NCI-H69 (cell line): ENCODE data around the gene ATP1B3.
A peak's percentile ranks its signal among the peaks of the same experiment; 100 is the strongest.
"Not testable (repeated sequence)": the region's sequence is repeated elsewhere in the genome, so short reads cannot be mapped to it uniquely, and the experiment has no call there.

Experiments
- DNase-seq: peaks from one replicate; lab custom pipeline; 2025; lab: John Stamatoyannopoulos, UW

ATP1B3 gene

DNA sequence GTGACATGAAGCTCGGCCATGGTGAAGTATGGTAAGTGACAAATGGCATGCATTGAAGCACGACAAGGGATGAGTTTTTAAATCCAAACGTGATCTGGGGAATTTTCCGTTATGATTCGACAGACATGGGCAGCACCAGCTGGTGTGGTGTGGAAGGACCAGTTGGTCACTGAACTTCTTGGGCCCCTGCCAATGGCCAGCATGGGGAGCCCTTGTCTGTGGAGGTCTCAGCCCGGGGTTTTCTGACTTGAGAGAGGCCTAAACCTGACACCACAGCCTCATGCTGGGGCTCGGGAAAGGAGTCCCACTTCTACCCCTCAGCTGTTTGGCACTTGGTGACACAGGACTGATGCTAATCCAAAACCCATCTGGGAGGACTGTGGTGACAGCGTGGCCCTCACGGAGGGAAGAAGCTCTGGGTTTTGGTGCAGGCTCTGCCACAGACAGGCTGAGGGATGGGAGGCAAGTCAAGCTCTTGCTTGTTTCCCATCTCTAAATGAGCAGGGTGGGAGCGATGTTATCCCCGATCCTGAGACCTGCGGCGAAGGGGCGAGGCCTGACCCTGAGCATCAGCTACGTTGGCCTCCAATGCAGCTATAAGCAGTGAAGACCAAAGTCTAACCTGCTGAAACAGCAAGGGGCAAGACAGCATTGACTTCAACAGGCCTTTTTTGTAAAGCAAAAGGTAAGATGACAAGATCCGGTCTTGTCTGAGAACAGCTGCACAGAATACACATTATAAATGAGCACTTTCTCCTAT, 69.5 kb downstream of the ATP1B3 start:
- no peak for DNase-seq

DNA sequence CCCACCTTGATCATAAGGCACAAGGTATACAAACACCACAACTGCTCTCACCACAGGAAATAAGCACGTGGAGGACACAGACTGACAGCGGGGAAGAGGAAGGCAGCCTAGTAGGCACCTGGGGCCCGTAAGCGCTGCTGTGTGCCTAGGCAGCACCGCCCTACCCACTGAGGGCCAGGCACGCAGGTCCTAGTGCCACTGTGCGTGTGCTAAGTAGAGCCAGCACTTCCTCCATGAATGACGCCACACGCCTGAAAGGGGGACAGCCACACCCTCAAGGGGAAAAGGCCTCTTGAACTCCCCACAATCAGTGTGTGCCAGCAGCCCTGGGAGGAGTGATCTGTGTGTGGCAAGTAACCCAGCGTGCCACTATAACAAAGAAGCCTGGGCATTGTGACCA, 73.0 kb downstream of the ATP1B3 start:
- no peak for DNase-seq

DNA sequence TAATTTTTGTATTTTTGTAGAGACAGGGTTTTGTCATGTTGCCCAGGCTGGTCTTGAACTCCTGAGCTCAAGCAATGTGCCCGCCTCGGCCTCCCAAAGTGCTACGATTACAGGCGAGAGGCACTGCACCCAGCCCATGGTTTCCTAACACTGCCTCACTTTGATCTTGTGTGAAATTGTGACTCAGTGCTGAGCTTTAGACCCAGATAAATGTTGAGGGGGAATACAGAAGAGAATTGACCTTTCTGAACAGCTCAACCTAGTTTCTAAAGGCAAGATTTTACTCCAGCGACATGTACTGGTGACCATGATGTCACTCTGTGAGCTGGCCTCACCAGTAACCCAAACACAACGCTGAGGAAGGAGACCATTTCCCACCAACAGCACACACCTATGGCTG, 73.5 kb downstream of the ATP1B3 start:
- no peak for DNase-seq

DNA sequence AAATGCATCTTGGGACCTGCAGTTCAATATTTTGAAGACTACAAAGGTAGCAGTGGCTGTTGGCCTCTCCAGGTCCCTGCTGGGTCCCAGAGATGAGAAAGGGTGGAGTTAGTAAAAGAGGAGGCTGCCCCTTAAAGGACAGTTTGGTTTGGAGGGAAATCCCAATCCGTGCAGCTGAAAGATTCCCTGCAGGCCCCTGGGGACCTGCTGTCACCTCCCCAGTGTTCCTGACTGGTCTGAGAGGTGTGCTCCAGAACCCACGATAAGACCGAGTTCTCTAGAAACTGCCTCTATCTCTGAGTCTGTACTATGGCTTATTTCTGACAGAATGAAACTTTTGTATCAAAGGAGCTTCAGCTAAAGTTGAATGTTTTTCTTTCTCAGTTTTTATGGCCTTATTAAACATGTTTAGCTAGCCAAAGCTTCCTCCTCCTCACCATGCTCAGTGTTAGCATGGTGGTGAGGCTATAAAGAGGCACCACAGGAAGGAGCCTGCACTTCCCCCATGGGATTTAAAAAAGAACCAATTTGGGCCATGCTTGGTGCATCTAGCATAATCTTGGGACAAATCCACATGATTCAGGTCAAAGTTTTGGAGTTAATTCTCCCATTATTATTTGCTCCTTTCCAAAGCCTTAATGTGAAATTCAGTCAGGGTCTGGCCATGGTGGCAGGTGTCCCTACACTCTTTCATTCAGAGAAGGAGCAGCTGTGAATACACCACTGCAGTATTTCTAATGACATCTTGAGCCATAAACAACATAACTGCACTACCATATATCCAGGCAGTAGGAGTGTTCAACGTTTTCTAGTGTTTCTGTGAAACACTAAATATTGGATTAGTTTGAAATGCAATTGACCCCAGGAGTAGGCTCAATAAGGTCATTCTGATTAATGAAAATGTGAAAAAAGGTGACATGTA, 74.4 kb downstream of the ATP1B3 start:
- no peak for DNase-seq

DNA sequence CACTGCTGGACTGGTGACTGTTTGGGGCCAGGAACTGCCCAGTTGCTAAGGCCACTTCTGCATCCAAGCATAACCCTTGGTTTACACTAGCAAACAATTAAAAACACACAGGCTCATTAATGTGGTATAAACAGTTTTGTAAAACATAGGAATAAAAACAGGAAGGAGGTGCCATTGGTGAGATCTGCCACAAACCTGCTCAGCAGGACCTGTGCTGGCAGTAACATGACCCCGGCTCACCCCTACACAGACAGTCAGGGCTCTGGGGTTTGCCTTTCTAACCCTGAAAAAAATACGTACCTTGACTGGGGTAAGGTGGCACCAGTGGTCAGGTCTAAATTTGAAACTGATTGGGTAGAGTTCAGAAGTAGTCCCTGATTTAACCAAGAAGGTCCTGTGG, 76.2 kb downstream of the ATP1B3 start:
- no peak for DNase-seq

DNA sequence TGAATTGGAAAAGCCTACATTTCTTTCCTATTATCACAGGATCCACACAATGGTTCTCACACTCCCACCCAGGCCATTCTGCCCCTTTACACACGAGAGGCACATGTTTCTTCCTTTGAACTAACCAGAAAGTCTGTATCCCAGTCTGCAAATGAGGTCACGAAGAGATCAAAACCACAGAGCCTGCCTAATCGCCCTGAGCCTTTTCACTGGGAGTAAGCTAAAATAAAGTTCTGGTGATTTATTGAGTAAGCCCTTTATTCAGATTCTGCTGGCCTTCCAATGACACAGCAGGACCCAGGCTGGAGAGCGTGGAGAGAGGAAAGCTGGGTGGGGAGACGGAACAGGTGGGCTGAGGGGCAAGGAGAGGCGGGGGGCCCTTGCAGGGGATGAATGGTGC, 78.7 kb downstream of the ATP1B3 start:
- peak; percentile 4 for DNase-seq

DNA sequence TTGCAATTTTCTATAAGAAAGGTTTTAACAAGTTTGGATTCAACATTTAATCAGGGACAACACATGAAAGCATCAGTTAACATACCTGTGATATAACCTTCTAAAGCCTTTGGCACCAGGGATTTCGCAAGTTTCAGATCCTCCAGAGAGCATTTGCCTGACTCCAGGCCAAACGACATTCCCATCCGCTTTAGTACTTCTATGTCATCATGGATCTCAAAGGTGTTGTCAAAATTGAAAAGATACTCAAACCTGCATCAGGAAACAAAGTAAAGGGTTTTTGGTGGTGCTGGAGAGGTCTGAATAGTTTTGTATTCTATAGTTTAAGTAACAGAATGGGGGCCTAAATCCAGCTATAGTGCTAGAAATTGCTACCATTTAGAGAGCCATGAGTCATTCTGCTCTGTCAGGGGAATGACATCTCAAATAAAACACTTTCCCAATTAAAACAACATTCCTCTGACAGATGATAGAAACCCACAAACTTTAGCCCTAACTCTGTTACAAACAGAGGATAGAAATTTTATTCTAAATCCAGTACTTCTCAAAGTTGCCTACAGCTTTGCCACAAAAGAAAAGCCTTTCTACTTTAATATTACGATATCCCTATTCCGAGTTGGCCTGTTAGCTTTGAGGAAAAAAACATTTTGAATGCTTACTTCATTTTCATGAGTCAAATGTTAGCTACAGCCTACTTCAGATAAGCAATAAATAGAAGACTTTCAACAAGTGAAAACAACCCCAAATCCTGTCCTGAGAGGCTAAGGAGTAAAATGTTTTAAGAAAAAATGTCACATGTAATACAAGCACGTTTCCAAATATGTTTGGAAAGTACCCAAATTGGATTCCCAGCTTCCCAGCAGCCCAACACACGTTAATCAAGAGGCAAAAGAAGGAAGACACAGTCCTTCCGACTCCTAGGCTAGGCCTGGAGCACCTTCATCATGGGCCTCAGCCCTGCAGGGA, 83.4 kb downstream of the ATP1B3 start:
- DNase-seq: no peak

DNA sequence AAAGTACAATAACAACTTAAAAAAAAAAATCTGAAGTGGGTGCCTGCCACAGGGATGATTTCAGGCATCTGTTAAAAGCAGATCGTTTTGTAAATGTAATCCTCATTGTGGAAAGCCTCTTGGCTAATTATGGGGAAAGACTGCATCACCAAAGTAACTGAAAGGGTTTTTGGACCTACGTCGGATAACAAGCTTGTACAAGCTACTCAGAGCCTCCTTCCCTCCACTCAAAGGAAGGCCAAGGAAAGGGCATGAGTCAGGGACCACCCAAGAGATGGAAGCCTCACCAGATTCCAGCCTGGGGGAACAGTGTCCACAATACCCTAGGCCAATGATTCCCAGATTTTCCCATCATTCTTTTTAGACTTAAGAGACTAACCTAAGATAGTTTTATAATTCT, 84.3 kb downstream of the ATP1B3 start:
- no peak for DNase-seq

DNA sequence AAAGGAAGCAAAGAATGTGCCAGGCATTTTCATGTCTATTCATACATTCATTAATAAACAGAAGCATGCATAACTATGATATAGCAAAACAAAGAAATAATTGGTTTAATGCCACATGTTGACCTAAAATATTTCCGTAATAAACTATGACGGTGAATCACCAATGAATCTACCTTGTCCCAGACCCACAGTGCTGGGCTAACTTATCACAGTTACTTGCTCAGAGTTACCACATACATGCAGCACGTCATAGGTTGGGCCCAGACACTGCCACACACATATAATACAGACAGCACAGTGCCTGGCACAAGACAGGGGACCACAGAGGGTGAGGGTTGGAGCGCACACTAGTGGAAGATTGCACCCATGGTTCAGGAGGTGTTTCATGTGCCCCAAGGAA, 86.9 kb downstream of the ATP1B3 start:
- no peak for DNase-seq

DNA sequence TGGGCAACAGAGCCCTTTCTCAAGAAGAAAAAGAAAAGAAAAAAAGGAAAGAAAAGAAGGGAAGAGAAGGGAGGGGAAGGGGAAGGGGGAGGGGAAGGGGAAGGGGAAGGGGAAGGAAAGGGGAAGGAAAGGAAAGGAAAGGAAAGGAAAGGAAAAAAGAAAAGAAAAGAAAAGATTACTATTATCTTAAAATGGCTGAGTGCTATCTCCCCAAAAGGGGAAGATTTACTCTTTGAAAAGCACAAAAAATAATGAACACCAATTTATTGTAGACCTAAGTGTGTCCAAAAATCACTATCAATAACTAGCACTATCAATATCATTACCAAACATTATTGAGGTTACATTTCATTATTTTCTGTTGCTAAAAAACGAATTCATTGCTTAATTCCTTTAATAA, 89.0 kb downstream of the ATP1B3 start:
- DNase-seq: no peak

DNA sequence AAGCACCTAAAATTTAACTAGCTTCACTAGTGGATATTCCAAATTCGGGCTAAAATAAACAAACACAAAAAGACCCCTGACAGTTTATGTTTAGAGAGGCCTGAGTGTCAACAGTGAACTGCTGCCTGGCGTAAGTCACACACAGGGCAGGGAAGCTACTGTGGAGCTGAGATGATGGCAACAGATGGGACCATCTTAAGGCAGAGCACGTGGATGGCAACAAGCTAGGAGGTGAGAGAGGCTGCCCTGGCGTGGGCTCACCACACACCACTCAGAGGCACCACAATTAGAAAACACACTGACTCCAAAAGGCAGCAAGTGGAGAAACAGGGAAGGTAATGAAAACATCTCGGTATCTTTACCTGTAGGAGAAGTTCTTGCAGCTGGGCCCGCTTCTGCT, 93.3 kb downstream of the ATP1B3 start:
- DNase-seq: peak; percentile 7

DNA sequence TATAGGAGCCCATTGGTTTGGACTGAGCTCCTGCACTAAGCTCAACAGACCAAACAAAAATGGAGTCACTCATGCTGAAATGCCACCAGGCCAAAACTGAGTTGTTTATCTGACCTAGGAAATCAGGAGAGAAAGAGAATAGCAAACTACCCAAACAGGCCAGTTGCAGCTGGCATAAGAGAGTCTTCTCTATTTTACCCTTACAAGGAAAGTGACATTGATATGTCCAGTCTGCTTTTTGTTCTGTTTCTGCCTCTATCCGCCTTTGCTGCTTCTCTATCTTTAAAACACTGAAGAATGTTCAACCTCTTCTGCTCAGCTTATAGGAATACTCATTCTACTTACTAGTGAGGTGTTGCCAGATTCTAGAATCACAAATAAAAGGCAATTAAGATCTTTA, 95.1 kb downstream of the ATP1B3 start:
- DNase-seq: no peak

DNA sequence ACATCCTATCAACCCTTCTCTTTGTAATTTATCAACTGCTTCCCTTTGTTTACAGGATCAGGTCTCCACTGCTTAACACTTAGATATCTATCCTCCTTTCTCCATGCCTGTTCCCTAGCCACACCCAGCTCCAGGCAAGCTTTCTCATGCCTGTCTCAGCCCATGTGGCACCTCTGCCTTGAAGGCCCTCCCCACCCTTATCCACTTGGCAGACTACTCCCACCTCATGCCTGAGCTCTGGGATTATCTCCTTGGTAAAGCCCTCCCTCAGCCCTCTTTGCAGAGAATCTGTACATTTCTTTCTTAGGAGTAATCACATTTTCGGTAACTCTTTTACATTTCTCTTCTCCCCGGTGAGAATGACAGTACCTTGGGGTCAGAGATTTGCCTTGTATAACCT, 96.0 kb downstream of the ATP1B3 start:
- DNase-seq: no peak

DNA sequence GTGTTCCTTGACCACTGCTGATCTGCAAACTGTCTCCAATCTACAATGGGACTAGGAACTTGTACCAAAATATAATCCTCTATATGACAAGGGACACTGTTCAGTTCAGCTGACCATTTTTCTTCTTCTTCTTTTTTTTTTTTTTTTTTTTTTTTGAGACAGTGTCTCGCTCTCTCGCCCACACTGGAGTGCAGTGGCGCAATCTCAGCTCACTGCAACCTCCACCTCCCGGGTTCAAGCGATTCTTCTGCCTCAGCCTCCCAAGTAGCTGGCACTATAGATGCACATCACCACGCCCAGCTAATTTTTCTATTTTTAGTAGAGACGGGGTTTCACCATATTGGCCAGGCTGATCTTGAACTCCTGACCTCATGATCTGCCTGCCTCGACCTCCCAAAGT, 98.3 kb downstream of the ATP1B3 start:
- DNase-seq: not testable (repeated sequence)
